ENCODE measurements around the gene FLVCR2. TPM values are rescaled to one million over a fixed set of nuclear protein-coding genes. Genes with fewer than 3 reads are reported as not detected.
"Not testable (repeated sequence)": the region's sequence is repeated elsewhere in the genome, so short reads cannot be mapped to it uniquely, and the experiment has no call there.

FLVCR2 gene
- total RNA-seq, 2 donors from 2014 or later = 6.2 to 8.9 TPM

DNA sequence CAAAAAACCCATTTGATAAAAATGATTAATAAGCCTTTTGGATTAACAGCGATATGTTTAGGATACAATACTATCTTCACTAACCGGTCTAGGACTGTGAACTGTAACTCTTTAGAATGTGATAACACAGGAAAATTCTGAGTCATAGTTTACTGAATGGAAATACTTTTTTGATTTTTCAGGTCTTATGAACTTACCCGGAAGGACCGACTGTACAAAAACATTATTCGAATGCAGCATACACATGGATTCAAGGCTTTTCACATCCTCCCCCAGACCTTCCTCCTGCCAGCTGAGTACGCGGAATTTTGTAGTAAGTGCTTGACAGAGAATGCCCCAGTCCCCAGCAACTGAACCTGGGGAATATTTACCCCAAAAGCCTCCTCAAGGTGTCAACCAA lies 111.6 kb downstream of the FLVCR2 start:
- Histone ChIP-seq H3K27me3 (ENCODE audit: control insufficient read depth, insufficient read depth, low read length, poor library complexity, severe bottlenecking) (no peaks in the 10 kb centered on the region), H3K9ac (ENCODE audit: extremely low read depth, low read length, poor library complexity, severe bottlenecking) (no peak overlapping the region), H3K36me3 (ENCODE audit: control insufficient read depth, insufficient read depth, low read length) (peaks cover 75% of the 10 kb centered on the region), H3K9me3 (ENCODE audit: control insufficient read depth, low read length) (peaks cover 26% of the 10 kb centered on the region), H3K4me3 (ENCODE audit: low read length) (no peak overlapping the region), H3K4me1 (ENCODE audit: control insufficient read depth, insufficient read depth, low read length) (no peaks in the 10 kb centered on the region), H3K27ac (ENCODE audit: low read depth, low read length) (no peak overlapping the region)
- no peak overlapping the region for H3K27ac Mint-ChIP-seq
- no peak for DNase-seq
- TF ChIP-seq, protein P1, sequence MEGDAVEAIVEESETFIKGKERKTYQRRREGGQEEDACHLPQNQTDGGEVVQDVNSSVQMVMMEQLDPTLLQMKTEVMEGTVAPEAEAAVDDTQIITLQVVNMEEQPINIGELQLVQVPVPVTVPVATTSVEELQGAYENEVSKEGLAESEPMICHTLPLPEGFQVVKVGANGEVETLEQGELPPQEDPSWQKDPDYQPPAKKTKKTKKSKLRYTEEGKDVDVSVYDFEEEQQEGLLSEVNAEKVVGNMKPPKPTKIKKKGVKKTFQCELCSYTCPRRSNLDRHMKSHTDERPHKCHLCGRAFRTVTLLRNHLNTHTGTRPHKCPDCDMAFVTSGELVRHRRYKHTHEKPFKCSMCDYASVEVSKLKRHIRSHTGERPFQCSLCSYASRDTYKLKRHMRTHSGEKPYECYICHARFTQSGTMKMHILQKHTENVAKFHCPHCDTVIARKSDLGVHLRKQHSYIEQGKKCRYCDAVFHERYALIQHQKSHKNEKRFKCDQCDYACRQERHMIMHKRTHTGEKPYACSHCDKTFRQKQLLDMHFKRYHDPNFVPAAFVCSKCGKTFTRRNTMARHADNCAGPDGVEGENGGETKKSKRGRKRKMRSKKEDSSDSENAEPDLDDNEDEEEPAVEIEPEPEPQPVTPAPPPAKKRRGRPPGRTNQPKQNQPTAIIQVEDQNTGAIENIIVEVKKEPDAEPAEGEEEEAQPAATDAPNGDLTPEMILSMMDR (conservative IDR thresholded peaks at IDR 0.05) = no peak
- H3K4me3 Mint-ChIP-seq = no peak overlapping the region
- no peaks in the 10 kb centered on the region for H3K4me1 Mint-ChIP-seq
- WGBS, 2 experiments (ENCODE audit: insufficient coverage in 1 of 2, insufficient read length in 1 of 2) = 94 to 97% methylated on average over 5 to 7 of the region's 7 CpGs
- H3K27me3 Mint-ChIP-seq (ENCODE audit: insufficient read depth) = no peaks in the 10 kb centered on the region
- peaks cover 66% of the 10 kb centered on the region for H3K36me3 Mint-ChIP-seq (ENCODE audit: low read depth)
- peaks cover 17% of the 10 kb centered on the region for H3K9me3 Mint-ChIP-seq

DNA sequence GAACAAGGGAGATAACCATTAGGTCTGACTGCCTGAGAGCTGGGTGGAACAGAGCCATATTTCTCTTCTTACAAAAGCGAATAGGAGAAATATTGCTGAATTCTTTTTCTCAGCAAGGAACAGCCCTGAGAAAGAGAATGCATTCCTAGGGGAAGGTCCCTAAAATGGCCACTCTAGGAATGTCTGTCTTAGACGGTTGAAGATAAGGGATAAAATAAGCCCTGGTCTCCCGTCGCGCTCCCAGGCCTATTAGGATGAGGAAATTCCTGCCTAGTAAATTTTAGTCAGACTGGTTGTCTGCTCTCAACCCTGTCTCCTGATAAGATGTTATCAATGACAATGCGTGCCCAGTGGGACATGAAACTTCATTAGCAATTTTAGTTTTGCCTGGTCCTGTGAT lies 116.6 kb downstream of the FLVCR2 start:
- WGBS, 2 experiments (ENCODE audit: insufficient coverage in 1 of 2, insufficient read length in 1 of 2) = 94 to 100% methylated on average over 5 to 6 of the region's 6 CpGs
- not testable (repeated sequence) for H3K4me1 ChIP-seq (ENCODE audit: control insufficient read depth, insufficient read depth, low read length); H3K4me3 Mint-ChIP-seq; H3K4me1 Mint-ChIP-seq; H3K9ac ChIP-seq (ENCODE audit: extremely low read depth, low read length, poor library complexity, severe bottlenecking); DNase-seq; H3K27ac ChIP-seq (ENCODE audit: low read depth, low read length); H3K27me3 Mint-ChIP-seq (ENCODE audit: insufficient read depth); H3K4me3 ChIP-seq (ENCODE audit: low read length); H3K27ac Mint-ChIP-seq; H3K27me3 ChIP-seq (ENCODE audit: control insufficient read depth, insufficient read depth, low read length, poor library complexity, severe bottlenecking)
- Mint-ChIP-seq H3K9me3 (peaks cover 28% of the 10 kb centered on the region), H3K36me3 (ENCODE audit: low read depth) (peaks cover 84% of the 10 kb centered on the region)
- Histone ChIP-seq H3K36me3 (ENCODE audit: control insufficient read depth, insufficient read depth, low read length) (peaks cover 91% of the 10 kb centered on the region), H3K9me3 (ENCODE audit: control insufficient read depth, low read length) (peaks cover 42% of the 10 kb centered on the region)

DNA sequence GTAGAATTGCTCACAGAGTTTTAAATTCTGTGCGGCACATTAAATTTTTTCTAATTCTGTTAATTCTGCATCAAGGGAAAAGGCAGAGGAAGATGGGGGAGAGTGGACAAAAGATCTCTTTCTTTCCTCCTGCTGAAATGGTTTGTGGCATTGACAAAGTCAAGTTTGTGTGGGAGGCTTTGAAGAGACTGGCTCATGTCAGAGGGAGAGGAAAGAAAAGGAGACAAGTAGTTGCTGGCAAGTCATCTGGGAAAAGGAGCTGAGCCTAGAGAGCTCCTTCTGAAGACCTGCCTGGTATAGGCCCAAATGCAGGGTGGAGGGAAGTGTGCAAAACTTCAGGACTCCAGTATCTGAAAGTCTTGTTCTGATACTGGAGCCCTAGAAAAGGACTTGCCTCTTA lies 119.0 kb downstream of the FLVCR2 start:
- H3K27me3 Mint-ChIP-seq (ENCODE audit: insufficient read depth) = no peaks in the 10 kb centered on the region

More for the DNA sequence above, 119.0 kb downstream of the FLVCR2 start:
- H3K36me3 ChIP-seq (ENCODE audit: control insufficient read depth, insufficient read depth, low read length) = peaks cover 91% of the 10 kb centered on the region
- H3K4me3 Mint-ChIP-seq = no peak overlapping the region
- peaks cover 13% of the 10 kb centered on the region for H3K4me1 Mint-ChIP-seq
- DNase-seq = no peak
- H3K4me3 ChIP-seq (ENCODE audit: low read length) = no peak overlapping the region
- no peaks in the 10 kb centered on the region for H3K27me3 ChIP-seq (ENCODE audit: control insufficient read depth, insufficient read depth, low read length, poor library complexity, severe bottlenecking)
- peaks cover 80% of the 10 kb centered on the region for H3K36me3 Mint-ChIP-seq (ENCODE audit: low read depth)
- H3K9me3 Mint-ChIP-seq = peaks cover 28% of the 10 kb centered on the region
- H3K27ac ChIP-seq (ENCODE audit: low read depth, low read length) = no peak overlapping the region
- no peak overlapping the region for H3K9ac ChIP-seq (ENCODE audit: extremely low read depth, low read length, poor library complexity, severe bottlenecking)
- H3K4me1 ChIP-seq (ENCODE audit: control insufficient read depth, insufficient read depth, low read length) = peaks cover 7% of the 10 kb centered on the region
- TF ChIP-seq, protein P1 (conservative IDR thresholded peaks at IDR 0.05) = no peak
- H3K9me3 ChIP-seq (ENCODE audit: control insufficient read depth, low read length) = peaks cover 42% of the 10 kb centered on the region
- no peak overlapping the region for H3K27ac Mint-ChIP-seq
- WGBS, 2 experiments (ENCODE audit: insufficient coverage in 1 of 2, insufficient read length in 1 of 2) = 88 to 100% methylated on average over 1 of the region's 1 CpG

Other genes starting within 250 kb of the FLVCR2 start
- gene JDP2, start 150.6 kb upstream of the FLVCR2 start, total RNA-seq = 10 to 100 TPM; 15.7 to 23.1 TPM
- gene BATF, start 56.2 kb upstream of the FLVCR2 start, total RNA-seq = not detected
- gene ERG28, start 82.3 kb downstream of the FLVCR2 start, total RNA-seq = 10 to 100 TPM; 32.2 to 36.3 TPM
- 10 to 100 TPM; 50.5 to 54.2 TPM for gene TTLL5, start 82.6 kb downstream of the FLVCR2 start, total RNA-seq

All from endodermal cell (in vitro differentiated cells).